PFSK-1 (cell line): ENCODE data around the gene C10orf53.

Source experiments
- FOXP2 ChIP-seq: optimal IDR thresholded peaks from 2 replicates; pipeline ENCODE3; 2011; ENCODE audit warnings: borderline replicate concordance, control low read depth, inconsistent platforms; ENCODE audit not compliant: insufficient read depth; ENCODE audit errors: extremely low read length, extremely low read depth
- POLR2AphosphoS5 ChIP-seq: IDR thresholded peaks from 2 replicates; pipeline ENCODE4 v1.6.1; 2012; ENCODE audit warnings: low read depth, mild to moderate bottlenecking, control low read depth, low read length, moderate library complexity
- REST ChIP-seq, 2 experiments: IDR thresholded peaks; 2 replicates each; pipeline versions ENCODE4 v1.6.1 to v1.8.0; 2011 to 2012; ENCODE audit warnings: low read depth in 2 of 2, low read length in 2 of 2, control low read depth in 1 of 2, inconsistent platforms in 1 of 2, mild to moderate bottlenecking in 1 of 2, moderate library complexity in 1 of 2; ENCODE audit not compliant: insufficient read depth in 1 of 2
- SIN3A ChIP-seq: IDR thresholded peaks from 2 replicates; pipeline ENCODE4 v1.6.1; 2012; ENCODE audit warnings: mild to moderate bottlenecking, low read length, moderate library complexity, borderline replicate concordance; ENCODE audit not compliant: insufficient read depth
- TAF1 ChIP-seq: IDR thresholded peaks from 2 replicates; pipeline ENCODE4 v1.6.1; 2012; ENCODE audit warnings: low read length, control low read depth, borderline replicate concordance; ENCODE audit not compliant: insufficient read depth

Gene C10orf53

GRCh38 chr10:49713266-49713665 lies 33.8 kb downstream of the C10orf53 start:
- no peak for TF ChIP-seq FOXP2
- TF ChIP-seq SIN3A = no peak
- no peak for TF ChIP-seq REST (IDR thresholded peaks at IDR 0.05; ENCODE audit: insufficient read depth in 1 of 2, low read depth in 2 of 2, low read length in 2 of 2)
- no peak for TF ChIP-seq POLR2AphosphoS5
- no peak for TF ChIP-seq TAF1

GRCh38 chr10:49726593-49726992 lies 47.1 kb downstream of the C10orf53 start:
- TF ChIP-seq SIN3A = no peak
- no peak for TF ChIP-seq FOXP2
- no peak for TF ChIP-seq POLR2AphosphoS5
- TF ChIP-seq TAF1 = no peak
- no peak for TF ChIP-seq REST (IDR thresholded peaks at IDR 0.05; ENCODE audit: insufficient read depth in 1 of 2, low read depth in 2 of 2, low read length in 2 of 2)

GRCh38 chr10:49733866-49734265 lies 54.4 kb downstream of the C10orf53 start:
- no peak for TF ChIP-seq REST (IDR thresholded peaks at IDR 0.05; ENCODE audit: insufficient read depth in 1 of 2, low read depth in 2 of 2, low read length in 2 of 2)
- no peak for TF ChIP-seq POLR2AphosphoS5
- TF ChIP-seq TAF1 = no peak
- no peak for TF ChIP-seq FOXP2
- no peak for TF ChIP-seq SIN3A

- TF ChIP-seq SIN3A (no peak), POLR2AphosphoS5 (no peak), TAF1 (no peak), FOXP2 (no peak), REST (IDR thresholded peaks at IDR 0.05; ENCODE audit: insufficient read depth in 1 of 2, low read depth in 2 of 2, low read length in 2 of 2) (no peak)
Observed at GRCh38 chr10:49734676-49735075, 55.2 kb downstream of the C10orf53 start.

- TF ChIP-seq POLR2AphosphoS5 (no peak), TAF1 (no peak), REST (IDR thresholded peaks at IDR 0.05; ENCODE audit: insufficient read depth in 1 of 2, low read depth in 2 of 2, low read length in 2 of 2) (no peak), SIN3A (no peak), FOXP2 (no peak)
Observed at GRCh38 chr10:49735161-49735560, 55.7 kb downstream of the C10orf53 start.
